Fibroblast of gingiva (primary cell): ENCODE data around the gene GALNT18.

Experiments
- DNase-seq: peaks from one replicate; pipeline ENCODE4 v3.0.0-alpha.2; 2011; ENCODE audit warnings: low read depth

Gene GALNT18

DNA sequence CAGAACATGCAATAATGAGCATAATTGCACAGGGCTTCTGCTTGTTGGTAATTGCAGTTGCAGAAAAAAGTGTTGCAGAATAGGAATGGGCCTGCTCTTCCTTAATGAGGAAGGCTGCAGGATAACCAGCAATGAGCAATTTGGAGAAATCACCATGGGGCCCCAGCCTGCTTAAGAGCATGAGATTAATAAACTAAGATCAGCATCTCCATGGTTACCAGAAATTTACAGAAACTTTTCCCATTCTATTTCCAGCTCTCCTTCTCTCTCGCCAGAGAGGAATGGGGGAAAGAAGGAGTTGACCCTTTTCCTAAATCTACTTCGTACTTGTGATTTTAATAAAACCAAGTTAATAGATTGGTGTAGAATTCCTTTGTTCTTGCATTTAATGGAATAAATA lies 187.8 kb downstream of the GALNT18 start:
- DNase-seq = no peak

GRCh38 chr11:11432621-11433319 lies 189.0 kb downstream of the GALNT18 start:
- no peak for DNase-seq

DNA sequence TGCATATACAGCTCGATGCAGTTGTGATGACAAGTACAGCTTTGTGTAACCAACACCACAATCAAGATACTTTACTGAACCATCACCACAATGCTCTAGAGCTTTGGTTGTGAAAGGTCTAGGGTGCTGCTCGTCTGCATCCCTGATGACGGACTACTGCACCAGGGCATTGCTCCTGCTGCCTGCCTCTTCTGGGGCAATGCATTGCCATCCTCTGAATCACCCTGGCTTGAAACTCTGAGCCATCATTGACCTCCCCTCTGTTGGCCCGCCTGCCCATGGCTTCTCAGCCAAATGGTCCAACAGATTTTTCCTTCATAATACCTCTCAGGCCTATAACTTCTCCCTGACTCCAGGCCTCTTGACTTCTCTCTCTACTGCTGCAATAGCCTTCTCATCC lies 191.4 kb downstream of the GALNT18 start:
- no peak for DNase-seq

- DNase-seq = no peak
Observed at GRCh38 chr11:11428714-11429113, 193.1 kb downstream of the GALNT18 start.

GRCh38 chr11:11427542-11427941 lies 194.3 kb downstream of the GALNT18 start:
- DNase-seq = no peak

- DNase-seq = no peak
Observed at GRCh38 chr11:11427140-11427539, 194.7 kb downstream of the GALNT18 start.

- DNase-seq = no peak
Observed at GRCh38 chr11:11426226-11426952, 195.4 kb downstream of the GALNT18 start.

DNA sequence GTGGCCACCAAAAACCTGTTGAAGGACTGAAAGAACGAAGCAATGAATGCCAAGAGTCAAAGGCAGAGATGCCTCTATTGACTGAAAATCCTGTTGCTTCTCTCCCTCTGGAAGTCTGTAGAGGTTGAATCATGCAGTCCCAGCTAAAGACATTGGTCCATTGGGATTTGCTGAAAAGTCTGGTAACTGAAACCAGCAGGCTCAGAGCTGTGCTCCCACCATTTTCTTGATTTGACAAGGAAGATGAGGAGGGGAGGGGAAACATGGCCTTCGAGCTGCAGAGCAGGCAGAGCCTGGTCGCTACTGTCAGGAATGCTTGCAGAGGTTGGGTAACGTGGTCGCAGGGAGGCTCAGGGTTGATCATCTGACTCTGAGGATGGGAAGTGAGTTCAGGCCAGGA lies 196.0 kb downstream of the GALNT18 start:
- DNase-seq = no peak

DNA sequence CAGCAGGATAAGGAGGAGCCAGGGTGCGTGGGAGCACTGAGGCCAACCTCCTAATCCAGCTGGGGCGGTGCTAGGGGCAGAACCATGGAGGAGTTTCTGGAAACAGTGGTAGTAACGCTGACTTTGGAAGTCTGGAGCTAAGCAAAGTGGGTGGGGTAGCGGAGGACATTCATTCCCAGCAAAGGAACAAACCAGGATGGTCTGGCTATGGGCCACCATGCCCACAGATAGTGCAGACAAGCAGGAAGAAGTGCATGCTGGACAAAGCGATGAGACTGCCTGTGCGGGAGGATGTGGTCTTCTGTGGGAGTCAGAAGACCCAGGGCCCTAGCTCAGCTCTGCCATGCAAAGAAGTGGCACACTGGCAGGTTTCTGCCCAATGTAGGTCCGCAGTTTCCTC lies 197.1 kb downstream of the GALNT18 start:
- DNase-seq = no peak

GRCh38 chr11:11422411-11423128 lies 199.2 kb downstream of the GALNT18 start:
- no peak for DNase-seq

- no peak for DNase-seq
Observed at GRCh38 chr11:11421509-11421908, 200.3 kb downstream of the GALNT18 start.

DNA sequence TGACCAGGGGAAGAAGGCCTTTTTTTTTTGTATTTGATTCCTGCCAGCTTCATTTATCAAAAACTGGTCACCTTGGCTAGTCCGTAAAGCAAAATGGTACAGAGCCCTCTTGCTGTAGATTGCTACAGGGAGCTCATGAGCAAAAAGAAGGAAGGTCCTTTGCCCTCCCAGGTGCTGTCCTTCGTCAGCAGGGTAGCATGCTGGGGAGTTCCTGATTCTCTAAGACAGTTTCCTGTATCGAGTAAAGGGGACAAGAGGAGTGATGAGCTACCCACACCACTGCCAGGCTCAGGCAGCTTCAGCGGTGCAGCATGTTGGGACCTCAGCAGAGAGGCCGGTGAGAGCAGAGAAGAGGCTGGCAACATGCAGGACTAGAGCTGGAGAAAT lies 200.9 kb downstream of the GALNT18 start:
- no peak for DNase-seq

DNA sequence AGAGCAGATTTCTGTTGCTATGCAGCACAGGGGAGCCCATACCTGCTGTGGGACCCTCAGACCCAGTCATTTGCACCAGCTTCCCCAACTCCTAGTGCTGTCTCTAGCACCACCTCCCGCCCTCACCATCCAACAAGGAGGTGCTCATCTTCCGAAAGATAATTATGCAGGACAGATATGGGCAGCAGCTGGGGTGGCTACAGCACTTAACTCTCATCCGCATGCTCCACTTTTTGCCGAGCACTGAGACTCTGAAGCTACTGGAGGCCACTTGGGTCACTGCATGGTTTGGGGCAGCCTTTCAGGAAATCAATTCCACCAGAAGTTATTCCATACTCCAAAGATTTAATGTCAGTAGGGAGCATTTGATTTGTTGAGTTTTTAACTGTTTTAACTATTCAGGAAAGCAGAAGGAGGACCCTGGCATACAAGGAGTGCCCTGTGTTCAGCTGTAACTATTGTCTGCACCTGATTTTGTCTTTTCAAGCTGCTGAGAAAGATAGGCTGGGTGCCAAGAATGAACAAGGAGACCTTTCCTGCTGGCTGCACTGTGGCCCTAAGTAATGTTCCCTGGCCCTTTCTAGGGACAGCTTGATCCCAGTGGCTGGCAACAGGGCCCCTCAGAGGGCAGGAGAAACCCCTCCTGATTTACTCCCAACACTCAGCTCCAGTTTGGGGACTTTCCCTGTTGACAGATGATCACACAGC lies 201.5 kb downstream of the GALNT18 start:
- no peak for DNase-seq

DNA sequence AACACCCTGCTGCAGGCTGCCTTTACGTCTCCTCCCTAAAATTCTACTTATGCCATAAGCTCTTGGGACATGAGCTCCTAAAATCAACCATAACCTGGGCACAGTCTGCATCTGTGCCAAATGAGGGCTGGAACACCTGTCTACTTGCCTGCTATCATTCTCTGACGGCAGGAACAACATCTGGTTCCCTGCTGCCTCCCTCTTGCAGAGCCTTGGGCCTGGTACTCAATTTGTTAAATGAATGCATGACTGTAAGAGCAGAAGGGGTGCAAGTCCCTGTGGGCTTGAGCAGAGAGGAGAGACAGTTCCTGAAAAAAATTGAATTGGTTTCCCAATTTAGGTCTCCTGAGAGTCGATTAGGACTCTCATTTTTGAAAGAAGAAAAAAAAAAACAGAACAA lies 202.1 kb downstream of the GALNT18 start:
- no peak for DNase-seq

DNA sequence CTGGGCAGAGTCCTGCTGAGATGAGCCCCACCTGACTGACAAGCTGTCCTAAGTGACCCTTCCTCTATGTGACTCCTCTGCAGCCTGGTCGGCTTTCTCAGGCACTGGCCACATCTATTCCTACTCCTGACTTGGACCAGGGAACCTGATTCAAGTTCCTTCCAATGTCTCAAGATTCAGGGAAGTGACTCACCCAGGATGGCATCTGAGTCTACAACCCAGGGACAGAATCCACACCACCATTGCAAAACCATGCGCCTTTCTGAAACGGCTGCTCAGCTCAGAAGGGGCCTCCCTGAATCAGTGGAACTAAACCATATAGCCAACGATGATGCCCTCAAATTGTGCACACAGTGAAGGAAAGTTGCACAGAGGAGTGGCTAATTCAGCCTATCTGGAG lies 204.9 kb downstream of the GALNT18 start:
- DNase-seq = peak; percentile 77

- DNase-seq = peak; percentile 54
Observed at GRCh38 chr11:11416502-11416901, 205.3 kb downstream of the GALNT18 start.

DNA sequence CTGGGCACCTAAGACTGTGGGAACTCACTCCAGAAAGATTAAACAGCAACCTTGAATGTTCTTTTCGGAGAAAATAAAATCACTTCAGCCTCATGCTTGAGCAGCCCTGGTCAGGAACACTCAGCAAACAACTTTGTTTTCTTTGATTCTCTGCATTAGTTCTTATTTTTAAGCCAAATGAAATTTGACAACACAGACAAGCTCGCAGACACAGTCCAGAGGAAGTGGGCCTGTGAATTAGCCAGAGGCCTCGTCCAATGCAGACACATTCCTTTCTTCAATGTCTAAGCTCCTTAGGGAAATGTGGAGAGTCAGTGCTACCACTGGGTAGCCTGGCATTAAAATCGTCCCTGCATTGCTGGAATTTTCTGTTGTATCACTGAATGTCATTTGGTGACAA lies 205.9 kb downstream of the GALNT18 start:
- peak; percentile 44 for DNase-seq

GRCh38 chr11:11414996-11415395 lies 206.8 kb downstream of the GALNT18 start:
- no peak for DNase-seq

DNA sequence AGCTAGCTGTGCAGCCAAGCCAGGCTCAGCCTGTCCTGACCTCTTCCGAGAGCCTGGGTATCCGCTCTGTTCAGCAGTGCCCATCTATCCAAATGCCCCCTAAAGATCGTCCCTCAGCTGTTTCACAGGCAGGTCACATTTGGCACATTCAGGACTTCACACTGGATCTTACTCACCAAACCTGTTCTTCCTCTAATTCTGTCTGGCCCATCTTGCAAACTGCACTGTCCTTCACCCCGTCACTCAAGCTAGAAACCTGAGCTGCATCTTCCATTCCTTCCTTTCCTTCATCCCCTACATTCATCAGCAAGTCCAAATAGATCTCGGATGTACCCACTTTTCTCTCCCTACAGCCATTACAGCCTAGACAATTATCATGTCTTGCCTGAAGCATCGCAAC lies 208.0 kb downstream of the GALNT18 start:
- DNase-seq = no peak

DNA sequence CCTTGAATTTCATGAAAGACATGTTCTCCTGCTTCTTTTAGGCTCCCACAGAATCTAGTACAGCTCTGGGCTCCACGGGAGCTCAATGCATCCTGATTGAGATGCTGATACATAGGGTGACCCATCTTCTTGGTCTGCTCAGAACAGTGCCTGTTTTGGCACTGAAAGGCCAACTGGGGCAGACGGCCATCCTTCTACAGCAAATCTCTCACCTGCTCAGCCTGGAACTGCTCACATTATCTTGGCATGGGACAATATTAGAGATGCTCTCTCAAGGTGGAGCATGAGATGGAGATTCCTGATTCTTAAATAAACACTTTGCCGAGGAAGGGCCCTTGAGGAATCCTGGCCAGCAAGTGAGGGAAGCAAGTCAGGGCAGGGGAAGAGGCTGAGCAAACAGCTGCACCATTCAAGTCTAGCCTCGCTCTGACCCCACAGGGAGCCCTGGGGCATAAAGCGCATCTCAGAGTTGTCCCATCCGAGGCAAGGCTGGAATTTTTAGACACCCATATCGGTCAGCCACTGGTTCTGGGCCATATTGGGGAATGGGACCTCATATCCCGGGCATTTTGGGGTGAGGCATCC lies 210.3 kb downstream of the GALNT18 start:
- no peak for DNase-seq

DNA sequence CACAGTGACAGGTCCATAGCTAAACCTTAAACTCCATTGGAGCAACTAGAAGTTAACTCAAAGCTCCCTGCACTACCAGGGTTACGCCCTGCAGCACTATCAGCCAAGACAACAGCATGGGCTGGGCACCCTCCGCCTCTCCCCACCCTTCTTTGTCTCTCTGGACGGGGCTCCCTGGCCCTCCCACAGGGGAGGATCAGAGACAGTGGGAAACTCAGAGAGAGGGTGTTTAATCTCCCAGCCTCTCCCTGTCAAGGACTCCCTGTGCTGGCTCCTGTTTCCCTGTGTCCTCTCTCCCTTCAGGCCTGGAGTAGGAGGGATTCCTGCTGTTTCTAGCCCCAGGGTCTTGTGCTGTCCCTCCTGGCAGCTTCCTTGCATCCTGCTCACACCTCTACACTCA lies 211.9 kb downstream of the GALNT18 start:
- DNase-seq = no peak

DNA sequence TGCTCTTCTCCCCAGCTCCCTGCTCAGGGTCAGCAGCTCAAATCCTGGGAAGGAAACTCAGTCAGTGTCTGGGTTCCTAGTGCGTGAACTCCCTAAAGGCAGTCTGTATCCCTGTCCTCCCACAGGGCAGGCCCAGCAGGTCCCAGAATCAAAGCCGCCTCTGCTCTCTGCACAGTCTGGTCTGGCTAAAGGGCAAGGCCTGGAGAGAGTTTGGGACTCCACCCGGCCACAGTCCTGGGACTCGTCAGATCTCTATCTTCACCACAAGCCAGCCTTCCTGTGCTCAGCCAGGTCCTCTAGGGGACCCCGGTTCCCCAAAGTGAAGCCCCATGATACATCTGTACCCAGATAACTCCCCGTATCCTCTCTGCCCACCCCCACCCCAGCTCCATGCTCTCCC lies 212.6 kb downstream of the GALNT18 start:
- DNase-seq = no peak
